GM19395 (cell line): ENCODE data around the gene LIN37.
"Not testable (repeated sequence)": the region's sequence is repeated elsewhere in the genome, so short reads cannot be mapped to it uniquely, and the experiment has no call there.

Source experiments
- ATAC-seq: cut with Tn5 transposase; IDR thresholded peaks from one replicate; pipeline ENCODE4 v1.9.1; 2021; ENCODE audit warnings: mild to moderate bottlenecking, moderate library complexity; ENCODE audit not compliant: unreplicated experiment

The LIN37 gene

DNA sequence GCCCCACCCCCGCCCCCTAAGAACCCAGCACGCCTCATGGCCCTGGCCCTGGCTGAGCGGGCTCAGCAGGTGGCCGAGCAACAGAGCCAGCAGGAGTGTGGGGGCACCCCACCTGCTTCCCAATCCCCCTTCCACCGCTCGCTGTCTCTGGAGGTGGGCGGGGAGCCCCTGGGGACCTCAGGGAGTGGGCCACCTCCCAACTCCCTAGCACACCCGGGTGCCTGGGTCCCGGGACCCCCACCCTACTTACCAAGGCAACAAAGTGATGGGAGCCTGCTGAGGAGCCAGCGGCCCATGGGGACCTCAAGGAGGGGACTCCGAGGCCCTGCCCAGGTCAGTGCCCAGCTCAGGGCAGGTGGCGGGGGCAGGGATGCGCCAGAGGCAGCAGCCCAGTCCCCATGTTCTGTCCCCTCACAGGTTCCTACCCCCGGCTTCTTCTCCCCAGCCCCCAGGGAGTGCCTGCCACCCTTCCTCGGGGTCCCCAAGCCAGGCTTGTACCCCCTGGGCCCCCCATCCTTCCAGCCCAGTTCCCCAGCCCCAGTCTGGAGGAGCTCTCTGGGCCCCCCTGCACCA, 38.9 kb downstream of the LIN37 start:
- no peak for ATAC-seq

- no peak for ATAC-seq
Observed at GRCh38 chr19:35788205-35788960, 40.0 kb downstream of the LIN37 start.

- no peak for ATAC-seq
Observed at GRCh38 chr19:35789195-35789977, 41.0 kb downstream of the LIN37 start.

GRCh38 chr19:35789978-35790944, 41.9 kb downstream of the LIN37 start:
- ATAC-seq = no peak

- ATAC-seq = no peak
Observed at GRCh38 chr19:35790981-35791813, 42.8 kb downstream of the LIN37 start.

DNA sequence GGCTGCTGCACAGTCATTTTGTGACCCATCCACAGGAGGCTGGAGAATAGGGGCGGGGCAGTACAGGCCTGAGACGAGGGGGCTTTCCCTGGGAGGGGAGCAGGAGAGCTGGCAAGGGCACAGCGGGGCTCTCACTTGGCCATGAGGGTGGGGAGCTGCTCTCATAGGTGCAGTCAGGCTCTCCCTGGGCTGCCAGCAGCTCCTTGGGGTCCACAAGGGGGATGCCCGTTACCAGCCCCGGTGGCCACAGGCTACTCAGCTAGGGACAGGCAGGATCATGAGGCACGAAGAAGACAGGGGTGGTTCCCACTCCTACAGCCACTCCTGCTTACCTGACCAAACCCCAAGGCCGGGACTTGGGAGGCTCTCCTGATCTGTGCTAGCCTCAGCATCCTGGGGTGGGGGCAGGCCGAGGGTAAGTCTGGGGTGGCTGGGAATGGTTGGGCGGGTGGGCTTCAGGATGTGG, 43.5 kb downstream of the LIN37 start:
- ATAC-seq = no peak

- ATAC-seq = no peak
Observed at GRCh38 chr19:35792312-35792711, 43.9 kb downstream of the LIN37 start.

DNA sequence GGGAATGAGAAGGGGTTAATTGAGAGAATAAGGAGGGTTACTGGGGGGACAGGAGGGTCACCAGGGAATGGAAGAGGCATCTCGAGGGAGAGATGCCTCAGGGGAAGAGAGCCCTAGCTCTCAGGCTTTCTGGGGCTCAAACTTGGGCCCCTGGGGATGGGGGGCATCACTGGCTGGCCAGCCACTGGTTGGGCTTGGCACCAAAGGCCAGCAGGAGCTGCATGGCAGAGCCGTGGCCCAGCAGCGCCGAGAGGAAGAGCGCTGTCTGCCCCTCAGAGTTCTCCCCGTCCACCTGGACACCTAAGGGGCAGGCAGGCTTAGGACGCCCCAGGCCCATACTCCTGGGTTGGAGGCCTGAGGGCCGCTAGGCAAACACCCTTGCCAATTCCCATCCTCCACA, 44.5 kb downstream of the LIN37 start:
- no peak for ATAC-seq

DNA sequence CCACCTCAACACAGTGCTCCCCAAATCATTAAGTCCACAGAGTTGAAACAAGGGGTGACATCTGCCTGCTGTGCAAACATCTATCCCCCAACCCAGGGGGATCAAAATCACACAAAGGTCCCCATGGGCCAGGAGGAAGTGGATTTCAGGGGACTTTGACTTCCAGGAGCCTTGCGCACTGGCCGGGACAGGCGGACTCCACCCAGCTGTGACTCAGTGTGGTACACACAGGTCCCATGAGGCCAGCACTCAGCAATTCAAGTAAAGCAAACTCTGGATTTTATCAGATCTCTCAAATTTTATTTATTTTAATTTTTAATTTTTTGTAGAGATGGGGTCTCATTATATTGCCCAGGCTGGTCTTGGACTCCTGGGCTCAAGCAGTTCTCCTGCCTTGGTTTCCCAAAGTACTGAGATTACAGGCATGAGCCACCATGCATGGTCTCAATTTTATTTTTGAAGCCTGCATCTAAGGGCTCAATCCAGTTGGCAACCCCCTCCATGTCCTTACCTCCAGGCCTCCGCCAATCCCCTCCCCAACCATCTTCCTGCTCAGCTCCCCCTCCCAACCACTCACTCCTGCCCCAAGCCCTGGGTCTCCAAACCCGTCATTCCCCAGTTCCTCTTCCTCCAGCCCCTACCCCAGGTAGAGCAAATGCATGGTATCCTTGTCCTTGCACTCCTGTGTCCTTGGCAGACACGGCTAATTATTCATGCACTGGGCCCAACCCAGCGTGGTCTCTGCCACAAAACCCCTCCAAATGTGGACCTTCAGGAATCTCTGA, 45.2 kb downstream of the LIN37 start:
- no peak for ATAC-seq

GRCh38 chr19:35795564-35795963, 47.2 kb downstream of the LIN37 start:
- ATAC-seq = not testable (repeated sequence)

DNA sequence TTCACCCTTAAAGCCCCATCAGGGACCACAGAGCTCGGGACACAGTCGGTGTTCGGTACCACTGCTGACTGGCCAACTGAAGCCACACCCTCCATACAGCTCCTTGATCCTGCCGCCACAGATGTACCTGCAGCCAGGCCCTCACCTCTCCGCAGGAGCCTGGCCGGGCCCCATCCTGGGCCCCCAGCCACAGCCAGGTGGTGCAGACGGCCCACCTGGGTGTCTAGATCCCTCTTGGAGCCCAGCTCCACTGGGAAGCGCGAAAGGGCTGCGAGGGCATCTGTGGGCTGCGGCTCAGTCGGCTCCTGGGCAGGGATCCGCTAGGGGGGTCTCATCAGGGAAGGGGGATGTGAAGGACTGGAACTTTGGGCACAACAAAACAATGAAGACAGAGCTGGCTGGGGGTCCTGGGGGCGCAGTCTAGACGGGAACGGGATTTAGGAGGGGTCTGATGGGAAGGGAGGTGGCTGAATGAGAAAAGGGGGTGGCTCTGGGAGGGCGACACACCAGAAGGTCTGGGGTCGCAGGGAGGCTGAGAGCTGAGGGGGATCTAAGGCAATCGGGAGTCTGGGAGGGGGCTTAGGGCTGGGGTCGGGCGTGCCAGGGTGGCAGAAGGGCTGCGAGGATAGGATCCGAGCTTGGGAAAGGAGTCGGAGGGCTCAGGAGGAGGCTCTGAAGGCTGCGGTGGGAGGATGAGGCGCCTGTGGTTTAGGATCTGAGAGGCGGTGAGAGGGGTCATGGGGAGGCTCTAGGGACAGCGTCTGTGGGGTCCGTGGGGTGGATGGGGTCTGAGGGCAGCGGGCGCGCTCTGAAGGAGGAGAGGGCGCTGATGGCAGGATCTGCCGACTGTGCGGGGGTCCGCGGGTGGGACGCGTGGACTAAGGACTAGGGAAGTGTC, 48.5 kb downstream of the LIN37 start:
- no peak for ATAC-seq

DNA sequence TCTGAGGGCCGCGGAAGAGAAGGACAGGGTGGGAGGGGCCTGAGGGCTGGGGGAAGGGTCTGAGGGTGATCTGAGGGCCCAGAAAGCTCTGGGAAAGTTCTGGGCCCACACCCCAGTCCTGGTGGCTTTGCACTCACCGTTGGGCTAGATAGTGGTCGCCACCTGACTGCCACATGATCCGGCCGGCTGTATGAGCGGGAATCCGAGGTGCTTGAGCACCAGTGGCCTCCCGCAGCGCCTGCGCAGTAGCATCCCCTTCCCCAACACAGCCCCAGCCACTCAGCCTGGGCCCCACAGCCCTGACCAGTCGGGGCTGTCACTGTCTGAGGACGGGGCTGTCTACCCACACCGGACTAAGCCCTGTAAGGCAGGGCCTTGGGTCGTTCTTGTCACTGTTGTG, 49.3 kb downstream of the LIN37 start:
- ATAC-seq = no peak

DNA sequence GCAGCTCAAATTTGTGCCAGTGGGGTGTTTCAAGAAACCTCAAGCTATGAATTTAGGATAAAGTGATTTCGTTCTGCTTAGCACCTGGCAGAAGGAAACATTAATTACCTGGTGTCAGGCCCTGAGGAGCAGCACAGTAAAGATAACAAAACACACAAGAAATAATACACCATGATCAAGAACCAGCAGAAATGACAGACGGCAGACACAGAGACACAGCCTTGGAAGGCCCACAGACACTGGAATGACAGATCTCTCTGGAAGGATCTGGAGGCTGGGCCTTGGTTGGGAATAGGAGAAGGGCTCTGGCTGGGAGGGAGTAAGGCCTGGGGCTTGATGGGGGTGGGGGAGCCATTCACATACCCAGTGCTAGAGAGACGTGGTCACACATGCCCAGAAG, 53.5 kb downstream of the LIN37 start:
- ATAC-seq = no peak
